ENCODE results near the gene BTG4.
A peak's percentile ranks its signal among the peaks of the same experiment; 100 is the strongest.

BTG4 gene

DNA sequence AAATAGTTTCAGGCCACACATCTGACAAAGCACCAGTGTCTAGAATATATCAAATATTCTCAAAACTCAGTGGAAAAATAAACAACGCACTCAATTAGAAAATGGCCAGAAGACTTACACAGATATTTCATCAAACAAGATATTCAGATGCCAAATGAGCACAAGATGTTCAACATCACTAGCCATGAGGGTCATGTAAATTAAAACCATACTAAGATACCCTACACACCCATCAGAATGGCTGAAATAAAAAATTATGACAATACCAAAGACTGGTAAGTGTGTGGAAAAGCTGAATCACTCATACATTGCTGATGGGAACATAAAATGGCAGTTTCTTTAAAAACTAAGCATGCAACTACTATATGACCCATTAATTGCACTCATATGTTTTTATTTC is 21.7 kb downstream of the BTG4 start:
- no peak for DNase-seq (ENCODE audit: low spot score)

DNA sequence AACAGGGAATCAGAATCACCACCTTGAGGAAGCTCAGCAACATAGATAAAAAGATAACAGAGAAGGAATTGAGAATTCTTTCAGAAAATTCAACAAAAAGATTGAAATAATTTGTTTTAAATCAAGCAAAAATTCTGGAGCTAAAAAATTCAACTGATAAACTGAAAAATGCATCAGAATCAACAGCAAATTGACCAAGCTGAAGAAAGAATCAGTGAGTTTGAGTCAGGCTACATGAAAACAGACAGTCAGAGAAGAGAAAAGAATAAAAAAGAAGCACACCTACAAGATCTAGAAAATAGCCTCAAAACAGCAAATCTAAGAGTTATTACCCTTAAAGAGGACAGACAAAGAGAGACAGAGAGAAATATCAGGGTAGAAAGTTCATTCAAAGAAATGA is 28.8 kb downstream of the BTG4 start:
- DNase-seq (ENCODE audit: low spot score), result no peak

DNA sequence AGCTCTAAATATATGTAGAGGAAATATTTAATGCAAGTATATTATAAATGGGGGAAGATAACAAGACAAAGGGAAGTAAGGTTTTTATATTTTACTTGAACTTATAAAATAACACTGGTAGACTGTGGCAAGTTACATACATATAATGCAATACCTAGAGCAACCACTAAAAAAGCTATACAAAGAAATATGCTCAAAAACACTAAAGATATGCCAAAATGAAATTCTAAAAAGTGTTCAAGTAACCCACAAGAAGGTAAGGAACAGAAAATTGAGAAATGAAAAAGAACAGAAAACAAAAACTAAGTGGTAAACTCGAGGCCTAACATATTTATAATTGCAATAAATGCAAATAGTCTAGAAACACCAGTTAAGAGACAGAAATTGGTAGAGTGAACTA is 32.5 kb downstream of the BTG4 start:
- no peak for DNase-seq (ENCODE audit: low spot score)

DNA sequence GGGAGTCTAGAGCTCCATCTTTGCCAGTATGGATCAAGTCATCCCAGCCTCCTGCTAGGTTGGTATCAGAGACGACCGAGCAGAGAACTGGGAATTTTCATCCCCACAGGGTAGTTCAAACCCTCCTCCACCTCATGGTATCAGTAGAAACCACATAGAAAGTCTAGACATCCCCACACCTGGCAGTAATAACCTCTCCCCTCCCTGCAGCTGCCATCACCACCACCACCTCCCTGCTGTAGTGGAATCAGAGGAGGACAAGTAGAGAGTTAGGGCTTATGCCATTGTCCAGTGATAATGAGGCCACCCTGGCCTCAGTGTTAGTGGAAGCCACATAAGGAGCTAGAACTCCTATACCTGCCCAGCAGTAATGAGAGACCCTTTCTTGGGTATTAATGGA is 34.3 kb downstream of the BTG4 start:
- no peak for DNase-seq (ENCODE audit: low spot score)

DNA sequence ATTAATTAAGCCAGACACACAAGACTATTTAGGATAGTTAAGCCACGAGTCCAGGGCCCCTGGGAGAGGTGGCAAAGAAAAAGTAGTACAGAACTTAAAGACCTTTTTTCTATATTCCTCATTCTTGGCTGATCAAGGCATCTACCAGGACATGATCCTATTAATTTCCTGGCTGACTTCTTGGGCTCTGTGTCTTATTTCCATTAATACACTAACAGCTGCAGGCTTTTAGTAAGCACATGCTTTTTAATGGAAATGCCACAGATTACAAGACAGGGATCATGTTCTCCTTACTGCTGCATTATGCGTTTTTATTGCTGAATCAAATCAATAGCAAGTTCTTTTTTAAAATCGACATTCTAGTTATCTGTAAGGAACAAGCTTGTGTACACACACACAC is 35.2 kb downstream of the BTG4 start:
- DNase-seq (ENCODE audit: low spot score), result no peak

DNA sequence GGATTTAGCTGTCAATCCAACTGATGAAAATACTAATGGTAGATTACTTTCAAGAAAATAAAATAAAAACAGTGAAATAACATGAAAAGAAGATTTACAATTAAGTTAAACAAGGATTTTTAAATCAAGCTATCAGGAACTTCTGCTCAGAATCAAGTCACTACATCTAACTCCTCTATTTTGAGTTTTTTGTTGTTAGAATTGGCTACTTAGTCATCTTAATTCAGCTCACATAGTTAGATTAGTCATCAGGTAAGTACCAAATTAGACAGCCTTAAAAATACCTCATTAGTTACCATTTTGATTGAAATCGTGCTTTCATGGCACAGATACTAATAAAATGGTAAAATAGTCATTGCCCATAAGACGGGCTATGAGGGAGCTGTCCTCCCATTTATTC is 35.8 kb downstream of the BTG4 start:
- no peak for DNase-seq (ENCODE audit: low spot score)

DNA sequence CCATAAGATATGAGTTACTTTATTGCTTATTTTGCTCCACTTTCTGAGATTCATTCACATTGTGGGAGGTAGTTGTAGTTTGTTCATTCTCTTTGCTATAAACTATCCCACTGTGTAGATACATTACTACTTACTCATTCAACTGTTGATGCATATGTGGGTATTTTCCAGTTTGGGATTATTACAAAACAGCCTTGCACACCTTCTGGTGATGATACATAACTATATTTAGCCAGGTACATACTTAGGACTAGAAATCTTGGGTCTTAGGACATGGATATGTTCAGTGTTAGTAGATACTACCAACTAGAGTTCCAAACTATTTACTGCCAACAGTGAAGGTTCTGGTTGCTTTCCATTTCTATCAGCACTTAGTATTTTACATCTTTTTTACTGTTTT is 37.8 kb downstream of the BTG4 start:
- no peak for DNase-seq (ENCODE audit: low spot score)

DNA sequence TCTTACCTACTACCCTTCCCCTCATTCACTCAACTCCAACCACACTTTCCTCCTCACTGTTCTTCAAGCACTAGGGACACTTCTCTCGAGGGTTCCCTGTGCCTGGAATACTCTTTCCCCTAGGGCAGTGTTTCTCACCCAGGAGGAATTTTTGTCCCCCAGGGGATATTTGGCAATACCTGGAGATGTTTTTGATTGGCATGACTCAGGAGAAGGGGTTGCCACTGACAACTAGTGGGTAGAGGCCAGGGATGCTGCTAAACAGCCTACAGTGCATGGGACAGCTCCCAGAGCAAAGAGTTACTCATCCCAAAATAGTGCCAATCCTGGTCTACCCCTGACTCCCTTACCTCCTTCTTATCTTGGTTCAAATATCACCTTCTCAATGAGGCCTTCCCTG is 40.0 kb downstream of the BTG4 start:
- no peak for DNase-seq (ENCODE audit: low spot score)

DNA sequence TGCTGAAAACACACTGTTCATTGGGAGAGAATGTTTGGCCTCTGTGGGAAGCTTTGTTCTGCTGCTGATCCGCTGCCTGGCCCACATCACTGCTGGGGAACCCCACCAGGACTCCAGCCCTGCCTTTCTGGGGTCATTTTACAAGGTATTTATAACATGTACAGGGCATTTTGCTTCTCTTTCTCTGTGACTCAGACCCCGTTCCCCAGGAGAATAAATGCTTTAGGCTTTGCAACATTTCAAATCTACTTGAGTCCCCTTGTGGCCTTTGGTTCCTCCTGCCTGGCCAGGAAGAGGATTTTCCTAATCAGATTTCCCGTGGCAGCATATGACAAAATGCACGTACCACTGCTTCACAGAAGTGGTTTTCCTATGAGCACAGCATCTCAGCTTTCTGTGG is 43.0 kb downstream of the BTG4 start:
- DNase-seq (ENCODE audit: low spot score), result no peak

DNA sequence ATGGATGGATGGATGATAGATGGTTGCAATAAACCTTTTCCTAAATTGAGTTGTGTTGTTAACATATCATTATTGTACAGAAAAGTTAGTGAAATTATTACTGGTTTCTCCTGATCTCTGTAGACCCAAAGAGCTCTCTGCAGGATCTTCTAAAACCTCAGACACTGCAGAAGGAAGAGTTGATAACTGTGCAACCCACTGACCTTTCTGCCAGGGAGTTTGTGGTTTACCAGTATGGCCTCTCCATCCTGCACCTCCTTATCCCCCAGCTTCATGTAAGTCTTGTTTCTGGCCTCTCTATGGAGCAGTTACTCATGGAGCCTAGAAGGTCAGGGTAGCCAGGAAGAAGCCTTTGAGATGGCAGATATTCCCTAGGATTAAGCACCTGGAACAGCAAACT is 45.6 kb downstream of the BTG4 start:
- DNase-seq (ENCODE audit: low spot score), result no peak

DNA sequence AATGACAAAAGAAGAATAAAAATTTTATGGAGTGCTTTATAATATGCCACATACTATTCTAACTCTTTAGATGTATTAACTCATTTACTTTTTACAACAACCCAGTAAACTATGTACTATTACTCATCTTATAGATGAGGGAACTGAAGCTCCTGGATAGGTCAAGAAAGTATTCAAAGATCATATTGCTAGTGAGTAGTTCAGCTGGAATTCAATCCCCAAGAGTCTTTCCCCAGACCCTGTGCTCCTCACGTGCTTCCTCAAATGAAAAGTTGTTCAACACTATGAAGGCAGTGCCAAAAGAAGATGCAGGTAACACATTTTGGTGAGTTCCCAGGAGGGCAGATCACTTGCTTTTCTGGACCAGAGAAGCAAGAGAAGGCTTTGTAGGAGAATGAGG is 46.8 kb downstream of the BTG4 start:
- no peak for DNase-seq (ENCODE audit: low spot score)

DNA sequence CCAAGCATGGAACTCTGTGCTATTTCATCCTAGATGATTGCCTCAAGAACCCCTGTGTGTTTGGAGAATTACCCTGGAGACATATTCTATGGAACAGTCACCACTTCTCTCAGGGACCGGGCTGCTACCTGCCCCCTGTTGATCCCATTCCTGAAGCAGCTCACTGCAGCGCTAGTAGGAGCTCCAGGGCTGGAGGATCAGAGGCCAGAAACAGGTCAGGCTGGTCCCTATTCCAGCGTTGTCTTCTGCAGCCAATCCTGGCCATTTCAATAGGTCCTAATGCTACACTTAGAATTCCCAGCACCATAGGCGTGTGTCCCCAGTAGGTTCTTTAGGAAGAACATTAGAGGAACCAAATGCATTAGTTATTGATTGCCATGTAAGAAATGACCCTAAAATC is 48.9 kb downstream of the BTG4 start:
- DNase-seq (ENCODE audit: low spot score), result no peak

DNA sequence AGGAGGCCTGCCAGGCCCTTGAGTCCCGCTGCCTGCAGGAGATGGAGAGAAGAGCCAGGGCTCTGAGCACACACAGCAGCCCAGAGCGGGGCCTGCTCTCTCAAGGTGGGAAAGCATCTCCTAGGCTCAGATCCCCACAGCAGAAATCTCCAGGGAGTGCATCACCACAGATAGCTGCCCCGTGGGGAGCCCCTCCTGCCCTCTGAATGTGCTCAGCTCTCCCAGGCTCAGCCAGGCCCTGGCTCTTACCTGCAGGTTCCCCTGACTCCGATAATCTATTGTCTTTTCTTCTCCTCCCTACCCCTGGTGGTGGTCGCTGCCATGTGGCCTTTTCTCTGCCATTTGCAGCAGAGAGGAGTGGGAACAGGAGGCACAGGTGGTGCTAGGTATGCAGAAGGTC is 49.9 kb downstream of the BTG4 start:
- DNase-seq (ENCODE audit: low spot score), result no peak

DNA sequence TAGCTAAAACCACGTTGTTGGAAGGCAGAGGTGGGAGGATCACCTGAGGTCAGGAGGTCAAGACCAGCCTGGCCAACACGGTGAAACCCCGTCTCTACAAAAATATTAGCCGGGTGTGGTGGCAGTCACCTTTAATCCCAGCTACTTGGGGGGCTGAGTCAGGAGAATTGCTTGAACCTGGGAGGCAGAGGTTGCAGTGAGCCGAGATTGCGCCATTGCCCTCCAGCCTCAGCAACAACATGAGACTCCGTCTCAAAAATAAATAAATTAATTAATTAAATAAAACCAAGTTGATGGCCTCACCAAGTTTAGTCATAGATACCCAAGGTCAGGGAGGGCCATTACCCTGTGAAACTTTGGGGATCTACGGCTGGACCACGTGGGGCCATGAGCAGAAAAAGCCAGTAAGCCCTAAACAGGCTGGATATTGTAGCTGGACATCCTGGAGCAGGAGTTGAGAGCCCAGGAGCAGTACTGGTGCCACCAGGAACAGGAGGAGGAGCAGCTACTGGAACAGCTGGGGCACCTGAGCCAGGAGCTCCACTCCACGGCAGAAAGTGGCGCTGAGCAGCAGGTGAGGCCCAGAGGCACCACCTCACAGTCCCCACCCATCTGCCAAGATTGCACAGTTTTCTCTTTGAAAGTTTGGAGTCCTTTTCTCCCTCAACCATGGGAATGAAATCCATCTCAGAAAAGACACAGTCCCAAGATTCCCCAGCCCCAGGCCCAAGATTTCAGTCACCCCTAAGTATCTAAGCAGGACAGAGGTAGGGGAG is 50.5 kb downstream of the BTG4 start:
- no peak for DNase-seq (ENCODE audit: low spot score)

DNA sequence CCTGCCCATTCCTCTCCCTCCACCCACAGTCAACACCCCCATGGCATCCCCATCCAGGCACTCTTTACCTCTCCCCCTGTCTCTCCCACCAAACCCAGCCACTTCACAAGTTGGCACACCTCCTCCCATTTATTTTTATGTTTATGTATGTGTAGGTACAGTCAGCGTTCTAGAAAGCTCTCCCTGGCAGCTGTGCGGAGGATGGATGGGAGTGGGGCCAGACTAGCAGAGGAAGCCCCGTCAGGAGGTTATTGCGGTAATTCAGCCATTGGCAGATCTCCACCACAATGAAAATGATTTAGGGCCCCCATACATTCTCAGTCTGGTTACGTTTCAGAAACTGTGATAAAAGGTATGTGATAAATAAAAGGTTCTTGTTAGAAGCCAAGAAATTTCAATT is 51.3 kb downstream of the BTG4 start:
- no peak for DNase-seq (ENCODE audit: low spot score)

DNA sequence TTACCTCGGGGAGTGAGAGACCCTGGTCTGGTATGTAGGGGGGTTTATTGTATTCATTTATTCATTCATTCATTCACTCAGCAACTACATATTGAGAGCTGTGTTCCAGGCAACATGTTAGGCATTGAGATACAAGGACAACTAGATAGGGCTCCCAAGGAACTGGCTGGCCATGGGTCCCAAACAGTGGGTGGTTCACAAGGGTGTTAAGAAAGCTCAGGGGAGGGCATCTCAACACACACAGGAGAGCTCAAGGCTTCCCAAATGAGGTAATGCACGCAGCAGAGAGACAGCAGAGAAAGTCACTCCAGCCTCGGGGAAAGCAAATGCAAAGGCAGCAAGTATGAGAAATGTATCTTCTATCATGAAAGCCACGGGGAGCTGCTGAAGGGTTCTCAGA is 51.8 kb downstream of the BTG4 start:
- no peak for DNase-seq (ENCODE audit: low spot score)

DNA sequence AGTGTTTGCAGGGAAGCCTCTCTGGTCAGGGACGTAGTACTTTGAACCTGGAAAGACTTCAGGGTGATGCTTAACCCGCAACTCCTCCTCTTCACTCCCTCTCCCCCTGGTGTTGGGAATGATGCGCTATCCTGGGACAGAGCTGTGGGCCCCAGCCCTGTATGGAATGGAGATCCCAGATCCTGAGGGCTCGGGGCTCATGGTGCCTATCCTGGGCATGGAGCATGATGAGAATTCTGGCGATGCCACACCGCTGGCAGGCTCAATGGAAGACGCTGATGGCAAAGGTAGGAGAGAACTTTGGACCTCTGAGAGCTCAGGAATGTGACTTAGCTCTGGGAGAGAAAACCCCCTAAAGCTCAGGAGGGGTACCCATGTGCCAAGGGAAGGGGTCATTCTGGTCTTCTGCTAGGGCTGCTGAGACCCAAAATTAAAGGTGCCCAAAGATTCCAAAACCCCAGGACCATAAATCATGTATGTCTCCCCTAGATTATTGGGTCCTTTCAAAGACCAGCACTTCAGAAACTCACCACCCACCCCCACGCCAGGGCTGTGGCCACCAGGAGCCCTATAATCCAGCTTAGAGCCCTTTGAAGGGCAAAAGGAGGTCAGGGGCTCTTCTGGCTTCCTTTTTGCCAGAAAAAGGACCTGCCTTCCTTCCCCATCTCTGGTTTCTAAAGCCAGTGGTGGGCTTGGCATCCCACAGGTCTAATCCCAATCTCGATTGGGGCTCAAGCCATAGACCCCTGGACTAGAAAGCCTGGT is 52.5 kb downstream of the BTG4 start:
- DNase-seq (ENCODE audit: low spot score), result peak; percentile 34

DNA sequence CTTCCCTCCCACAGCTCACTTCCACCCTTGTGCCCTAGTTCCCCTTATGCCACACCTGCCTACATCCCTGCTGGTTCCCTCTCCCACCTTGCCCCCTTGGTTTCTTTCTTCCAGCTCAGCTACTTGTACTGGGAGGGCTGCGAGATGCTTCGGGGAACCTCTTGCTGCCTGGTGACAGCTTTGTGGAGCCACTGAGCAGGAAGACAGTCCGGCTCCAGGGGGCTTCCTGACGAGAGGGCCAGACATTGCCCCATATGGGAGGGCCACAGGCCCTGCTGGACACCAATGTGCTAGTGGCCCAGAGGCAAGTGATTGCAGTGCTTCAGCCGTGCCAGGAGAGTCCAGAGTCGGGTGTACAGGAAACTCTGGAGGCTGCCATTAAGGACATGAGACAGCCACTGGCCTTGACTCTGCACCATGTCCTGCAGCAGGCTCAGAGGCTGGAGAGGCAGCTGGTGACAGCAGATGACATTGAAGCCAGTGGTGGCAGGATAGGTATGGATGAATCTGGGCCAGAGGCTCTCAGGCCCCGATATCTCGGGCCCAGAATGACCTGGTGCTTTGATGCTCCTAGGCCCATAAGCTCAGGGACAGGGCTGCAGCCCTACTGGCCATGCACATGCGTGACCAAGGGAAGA is 54.3 kb downstream of the BTG4 start:
- DNase-seq (ENCODE audit: low spot score), result peak; percentile 35

DNA sequence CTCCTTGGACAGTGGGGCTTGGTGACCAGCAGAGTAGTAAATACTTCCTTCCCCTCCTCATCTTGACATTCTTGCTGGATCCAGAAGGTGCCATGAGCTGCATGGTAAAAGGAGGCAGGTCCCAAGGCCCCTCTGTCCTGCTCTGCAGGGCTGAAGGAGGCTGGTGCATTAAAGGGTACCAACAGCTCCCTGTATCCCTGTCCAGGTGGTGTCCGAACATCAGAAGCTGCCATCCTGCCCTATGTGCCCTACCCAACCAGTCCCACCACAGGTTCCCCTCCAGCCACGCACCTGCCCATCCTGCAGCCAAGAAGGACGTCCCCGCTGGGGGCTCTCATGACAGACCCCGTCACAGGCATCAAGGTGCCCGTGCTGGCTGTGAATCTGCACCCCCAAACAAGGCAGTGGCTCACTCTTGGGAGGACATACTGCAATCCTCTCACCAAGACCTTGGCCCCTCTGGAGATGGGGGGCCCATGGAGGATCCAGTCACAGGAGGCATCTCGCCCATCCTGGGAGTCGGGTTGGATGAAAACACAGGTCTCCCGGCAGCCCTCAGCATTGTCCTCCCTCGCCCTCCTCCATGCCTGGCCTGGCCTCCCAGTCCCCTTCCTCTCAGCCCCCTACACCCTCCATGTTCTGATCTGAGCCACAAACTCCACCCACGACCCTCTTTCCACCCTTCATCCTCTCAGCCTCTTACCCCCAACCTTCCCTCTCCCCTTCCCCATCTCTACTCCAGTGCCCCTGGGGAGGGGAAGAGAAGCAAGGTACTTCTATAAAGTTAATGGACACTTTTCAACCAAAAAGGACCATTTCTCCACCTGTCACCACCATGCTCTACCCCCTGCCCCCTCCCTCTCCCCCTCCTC is 55.1 kb downstream of the BTG4 start:
- peak; percentile 34 for DNase-seq (ENCODE audit: low spot score)

DNA sequence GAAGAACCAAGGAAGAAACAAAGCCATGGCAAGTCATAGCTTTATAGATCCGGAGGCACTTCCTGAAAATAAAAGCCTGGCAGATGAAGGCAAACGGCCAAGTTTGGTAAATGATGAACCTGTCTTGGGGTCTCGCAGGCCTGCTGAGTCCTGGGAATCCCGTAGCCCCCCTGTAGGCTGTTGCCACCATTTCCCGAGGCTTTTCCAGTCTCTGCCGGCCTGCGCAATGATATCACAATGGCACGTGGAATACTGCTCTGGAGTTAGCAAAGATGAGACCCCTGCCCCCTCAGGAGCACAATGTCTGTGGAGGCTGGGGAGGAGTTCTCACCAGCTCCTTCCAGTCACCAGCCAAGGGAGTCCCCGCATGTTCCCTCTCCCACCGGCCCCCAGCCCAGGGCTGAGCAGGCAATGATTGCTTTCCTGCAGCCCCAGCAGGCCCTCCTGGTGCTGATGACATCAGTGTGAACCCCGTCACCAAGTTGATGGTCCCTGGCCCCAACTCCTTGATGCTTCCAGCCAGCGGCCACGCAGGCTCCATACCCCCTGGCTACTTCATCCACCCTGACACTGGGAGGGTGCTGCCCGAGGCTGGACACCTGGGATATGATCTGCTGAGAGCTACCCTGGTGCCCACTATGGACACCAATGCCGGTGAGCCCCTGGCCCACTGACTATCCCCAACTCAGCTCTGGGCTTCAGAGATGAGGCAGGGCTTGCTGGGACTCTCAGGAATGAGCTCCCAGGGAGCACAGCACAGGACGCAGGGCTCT is 55.9 kb downstream of the BTG4 start:
- DNase-seq (ENCODE audit: low spot score), result peak; percentile 41

DNA sequence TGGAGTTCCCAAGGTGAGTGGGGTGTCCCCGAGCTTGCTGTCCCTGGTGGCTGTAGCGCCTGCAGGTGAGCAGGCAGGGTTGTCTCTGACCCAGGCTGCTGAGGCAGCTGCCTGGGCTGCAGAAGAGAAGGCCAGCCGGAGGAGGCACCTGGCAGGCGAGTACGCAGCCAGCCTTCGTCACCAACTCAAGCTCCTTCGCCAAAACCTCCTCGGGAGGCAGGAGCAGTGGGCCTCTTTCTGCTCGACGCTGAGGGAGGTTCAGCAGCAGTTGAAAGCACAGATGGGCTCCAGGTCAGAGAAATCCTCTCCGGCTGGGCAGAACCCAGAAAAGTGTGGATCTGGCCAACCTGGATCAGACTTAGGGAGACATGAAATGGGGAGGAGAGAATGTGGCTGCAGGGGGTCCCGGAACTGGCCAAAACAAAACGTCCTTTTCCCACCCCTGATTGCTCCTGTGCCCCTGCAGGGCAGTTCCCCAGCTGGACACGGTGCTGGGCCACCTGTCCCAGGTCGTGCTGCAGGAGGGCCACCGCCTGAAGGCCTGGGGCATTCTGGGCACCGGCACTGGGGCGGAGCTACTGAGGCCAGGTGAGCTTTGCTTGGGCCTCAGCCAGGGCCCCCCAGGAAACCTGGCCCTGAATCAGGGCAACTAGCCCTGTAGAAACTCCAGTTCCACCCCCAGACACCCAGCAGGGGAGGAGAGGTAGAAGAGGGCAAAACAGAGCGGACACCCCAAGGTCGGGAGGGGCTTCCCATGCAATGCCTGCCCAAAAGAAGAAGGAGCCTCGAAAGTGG is 56.7 kb downstream of the BTG4 start:
- peak; percentile 50 for DNase-seq (ENCODE audit: low spot score)

Measured in ecto neural progenitor cell (in vitro differentiated cells).